NCI-H2227 (cell line): ENCODE data around the gene EBI3.
"Not testable (repeated sequence)": the region's sequence is repeated elsewhere in the genome, so short reads cannot be mapped to it uniquely, and the experiment has no call there.

Source experiments
- DNase-seq: peaks from one replicate; lab custom pipeline; 2025; ENCODE audit not compliant: unreplicated experiment; lab: John Stamatoyannopoulos, UW

The EBI3 gene

GRCh38 chr19:4199699-4200293, 29.5 kb upstream of the EBI3 start:
- no peak for DNase-seq

GRCh38 chr19:4200940-4201542, 28.3 kb upstream of the EBI3 start:
- DNase-seq = no peak

- DNase-seq = no peak
These were observed 27.5 kb upstream of the EBI3 start for GRCh38 chr19:4201798-4202197.

GRCh38 chr19:4206818-4207484, 22.4 kb upstream of the EBI3 start:
- no peak for DNase-seq

GRCh38 chr19:4208385-4209094, 20.8 kb upstream of the EBI3 start:
- DNase-seq = peak; percentile 19

- DNase-seq = no peak
These were observed 19.1 kb upstream of the EBI3 start for GRCh38 chr19:4210166-4210731.

- no peak for DNase-seq
These were observed 16.2 kb upstream of the EBI3 start for GRCh38 chr19:4213116-4213515.

- DNase-seq = no peak
These were observed 13.5 kb upstream of the EBI3 start for GRCh38 chr19:4215807-4216206.

GRCh38 chr19:4216846-4217245, 12.5 kb upstream of the EBI3 start:
- no peak for DNase-seq

GRCh38 chr19:4217429-4218264, 11.7 kb upstream of the EBI3 start:
- no peak for DNase-seq

GRCh38 chr19:4218523-4218922, 10.8 kb upstream of the EBI3 start:
- DNase-seq = not testable (repeated sequence)

- no peak for DNase-seq
These were observed 9.1 kb upstream of the EBI3 start for GRCh38 chr19:4220188-4220587.

- DNase-seq = no peak
These were observed 4.9 kb upstream of the EBI3 start for GRCh38 chr19:4224470-4224869.

- no peak for DNase-seq
These were observed 3.4 kb upstream of the EBI3 start for GRCh38 chr19:4225885-4226284.

GRCh38 chr19:4227771-4228170, 1.6 kb upstream of the EBI3 start:
- no peak for DNase-seq

- no peak for DNase-seq
These were observed 551 bp upstream of the EBI3 start for GRCh38 chr19:4228765-4229178.

GRCh38 chr19:4230237-4230636, 914 bp downstream of the EBI3 start:
- not testable (repeated sequence) for DNase-seq

GRCh38 chr19:4231521-4231920, 2.2 kb downstream of the EBI3 start:
- DNase-seq = not testable (repeated sequence)

GRCh38 chr19:4232139-4232538, 2.8 kb downstream of the EBI3 start:
- not testable (repeated sequence) for DNase-seq

GRCh38 chr19:4232614-4233281, 3.4 kb downstream of the EBI3 start:
- DNase-seq = no peak
